ENCODE results near the gene DUX4. TPM values are rescaled to one million over a fixed set of nuclear protein-coding genes. Genes with fewer than 3 reads are reported as not detected.
"Not testable (repeated sequence)": the region's sequence is repeated elsewhere in the genome, so short reads cannot be mapped to it uniquely, and the experiment has no call there.

Gene DUX4
- not detected in 2 replicates for total RNA-seq (2014; rRNA removed; shearing (Covaris generic))
- polyA plus RNA-seq (2014; cell fraction: nucleus; rRNA removed): not detected in 2 replicates

- DNase-seq (ENCODE audit: extremely low read depth, low read depth): not testable (repeated sequence)
Measured at GRCh38 chr4:190173428-190173827, at the start of gene DUX4. DUX4 (plus strand) TSS chr4:190173774; CDS start chr4:190173774, 0 bp downstream.

GRCh38 chr4:190175436-190175835 lies 1.9 kb downstream of the DUX4 start:
- DNase-seq (ENCODE audit: extremely low read depth, low read depth): not testable (repeated sequence)

- not testable (repeated sequence) for DNase-seq (ENCODE audit: extremely low read depth, low read depth)
Measured at GRCh38 chr4:190177727-190178605, 4.4 kb downstream of the DUX4 start.

- DNase-seq (ENCODE audit: extremely low read depth, low read depth): not testable (repeated sequence)
Measured at GRCh38 chr4:190178606-190178990, 5.0 kb downstream of the DUX4 start.

GRCh38 chr4:190179030-190179739 lies 5.6 kb downstream of the DUX4 start:
- DNase-seq (ENCODE audit: extremely low read depth, low read depth): not testable (repeated sequence)

GRCh38 chr4:190179740-190180094 lies 6.1 kb downstream of the DUX4 start:
- DNase-seq (ENCODE audit: extremely low read depth, low read depth): not testable (repeated sequence)

- not testable (repeated sequence) for DNase-seq (ENCODE audit: extremely low read depth, low read depth)
Measured at GRCh38 chr4:190180947-190181346, 7.4 kb downstream of the DUX4 start.

GRCh38 chr4:190181481-190182100 lies 8.0 kb downstream of the DUX4 start:
- not testable (repeated sequence) for DNase-seq (ENCODE audit: extremely low read depth, low read depth)

- DNase-seq (ENCODE audit: extremely low read depth, low read depth): not testable (repeated sequence)
Measured at GRCh38 chr4:190203510-190203909, 29.9 kb downstream of the DUX4 start.

Small RNA genes within 50 kb of the gene (small RNA-seq; reads per million reads assigned to genes)
- 0 reads per million in 2 experiments for gene AC215524.1

Other genes starting within 250 kb of the DUX4 start
- gene FRG1, start 232.9 kb upstream of the DUX4 start, total RNA-seq (2014; rRNA removed; shearing (Covaris generic)): 39.9 and 41.8 TPM in 2 replicates
- not detected in 2 replicates for gene FRG2, start 146.5 kb upstream of the DUX4 start, total RNA-seq (2014; rRNA removed; shearing (Covaris generic))
- 0.05 TPM in 1 of 2 replicates, not detected in the other for gene DBET, start 109.3 kb upstream of the DUX4 start, total RNA-seq (2014; rRNA removed; shearing (Covaris generic))

Data from NCI-H460 (cell line).